Heart left ventricle (tissue), 16 donors: ENCODE results near the gene JPH2. TPM values are rescaled to one million over a fixed set of nuclear protein-coding genes. Genes with fewer than 3 reads are reported as not detected.

Experiments used
- ATAC-seq, 4 donors: fragments of 200-7000 bp; cut with Tn5 transposase; one replicate each; pipeline ENCODE4 v1.9.1; 2020 to 2022; ENCODE audit warnings: moderate library complexity in 4 of 4, mild to moderate bottlenecking in 3 of 4, moderate number of reproducible peaks in 1 of 4
- DNase-seq, 5 donors: peaks; one replicate each; pipeline ENCODE4 v3.0.0-alpha.2; 2020
- H3K27ac ChIP-seq, 12 donors: fragments of 200-600 bp; sonication (generic) in 4 of 12; one replicate each; pipeline versions ENCODE4 v1.5.0 to v1.8.0; 2016 to 2022; ENCODE audit warnings: mild to moderate bottlenecking in 2 of 12
- H3K27me3 ChIP-seq, 9 donors: fragments of 200-600 bp; sonication (generic) in 2 of 9; one replicate each; pipeline versions ENCODE4 v1.5.1 to v1.8.0; 2016 to 2022; ENCODE audit warnings: mild to moderate bottlenecking in 3 of 9
- H3K36me3 ChIP-seq, 9 donors: fragments of 200-600 bp; sonication (generic) in 2 of 9; one replicate each; pipeline versions ENCODE4 v1.5.0 to v1.8.0; 2018 to 2022; ENCODE audit warnings: mild to moderate bottlenecking in 2 of 9
- H3K4me1 ChIP-seq, 12 donors: fragments of 200-600 bp; sonication (generic) in 4 of 12; one replicate each; pipeline versions ENCODE4 v1.5.0 to v1.8.0; 2016 to 2022; ENCODE audit warnings: mild to moderate bottlenecking in 3 of 12
- H3K4me3 ChIP-seq, 12 donors: fragments of 200-600 bp; sonication (generic) in 4 of 12; one replicate each; pipeline versions ENCODE4 v1.5.0 to v1.8.0; 2017 to 2022; ENCODE audit warnings: mild to moderate bottlenecking in 9 of 12, moderate library complexity in 4 of 12
- H3K9me3 ChIP-seq, 12 donors: fragments of 200-600 bp; sonication (generic) in 4 of 12; one replicate each; pipeline versions ENCODE4 v1.5.0 to v1.8.0; 2016 to 2022; ENCODE audit warnings: mild to moderate bottlenecking in 1 of 12
- POLR2A ChIP-seq, 2 donors: fragments of 450-650 bp; IDR thresholded peaks; one replicate each; pipeline ENCODE4 v1.6.1; 2017; ENCODE audit warnings: antibody characterized with exemption in 2 of 2, mild to moderate bottlenecking in 2 of 2, moderate library complexity in 2 of 2
- WGBS, 4 donors: extraction: QIAGEN DNeasy Blood & Tissue Kit in 2 of 4; methylation state at CpG; one replicate each; pipeline versions ENCODE4 v1.1.5 to v1.1.7; 2013 to 2018; 5-methylcytosine and 5-hydroxymethylcytosine counted together
- intact Hi-C, 10 donors: fragments of 100-400 bp; cut with DNase I; formaldehyde crosslinking; loops; one replicate each; pipeline versions ENCODE4 v1.11.1 to v1.14.2; 2022
- polyA plus RNA-seq, 2 donors: library from polyadenylated mRNA; stranded (reverse); fragments of 200-250 nt; gene quantifications; one replicate each; pipeline ENCODE4 v1.2.3, GENCODE V29; 2013
- total RNA-seq, 9 donors: library from RNA; depleted of rRNA in 2 of 9; stranded (reverse); fragments of >200 nt in 2 of 9; fragmentation: NEBNext Ultra II Directional in 3 of 9; extraction: Animal tissue kit (Norgen Biotek cat#: 25700) in 3 of 9; gene quantifications; one replicate each; pipeline versions ENCODE4 v1.1.0 to v1.2.4, GENCODE V29; 2016 to 2023
- TF ChIP-seq, protein P1 (sequence below), 12 donors: fragments of 200-600 bp; sonication (generic) in 4 of 12; IDR thresholded peaks; one replicate each; pipeline versions ENCODE4 v1.5.0 to v1.8.0; 2018 to 2022; ENCODE audit warnings: antibody characterized with exemption in 12 of 12, mild to moderate bottlenecking in 5 of 12
- donor health status: ischemic (EF 13 %, LVEDD 7.1; RV severe dilation, severe dysfunction).
- donor health status: healthy with polysubstance abuse.
- donor health status: DM: no; HTN: yes; CAD: no.
- donor health status: DM: no; HTN: no; CAD: no.
- donor health status: ischemic (EF 25% LVEDD 6.9; RV normal size, moderate dysfunction).
- donor health status: ischemic (EF 25% LVEDD 5.7; RV mildly dilated, moderate dysfunction).
- donor health status: healthy.
- donor health status: DM: yes; HTN: yes; CAD: no.
- donor health status: ischemic (EF 35%, LVEDD 5.7; RV mildly dilated, moderate dysfunction).
- donor health status: nonischemic (EF 11% LVEDD 7.7; RV severe dilation, severe dysfunction).
- donor health status: DM: yes; HTN: yes; CAD: no.
- donor health status: PGD.
- donor health status: ischemic (EF 29% LVEDD 5.4; RV normal size, mild dysfunction).
- donor health status: nonischemic (EF 23%, LVEDD 6.1; RV moderate dilation, normal function).

Gene JPH2
- total and polyA plus RNA-seq, 11 donors = 99.5 to 219 (median 155) TPM

DNA sequence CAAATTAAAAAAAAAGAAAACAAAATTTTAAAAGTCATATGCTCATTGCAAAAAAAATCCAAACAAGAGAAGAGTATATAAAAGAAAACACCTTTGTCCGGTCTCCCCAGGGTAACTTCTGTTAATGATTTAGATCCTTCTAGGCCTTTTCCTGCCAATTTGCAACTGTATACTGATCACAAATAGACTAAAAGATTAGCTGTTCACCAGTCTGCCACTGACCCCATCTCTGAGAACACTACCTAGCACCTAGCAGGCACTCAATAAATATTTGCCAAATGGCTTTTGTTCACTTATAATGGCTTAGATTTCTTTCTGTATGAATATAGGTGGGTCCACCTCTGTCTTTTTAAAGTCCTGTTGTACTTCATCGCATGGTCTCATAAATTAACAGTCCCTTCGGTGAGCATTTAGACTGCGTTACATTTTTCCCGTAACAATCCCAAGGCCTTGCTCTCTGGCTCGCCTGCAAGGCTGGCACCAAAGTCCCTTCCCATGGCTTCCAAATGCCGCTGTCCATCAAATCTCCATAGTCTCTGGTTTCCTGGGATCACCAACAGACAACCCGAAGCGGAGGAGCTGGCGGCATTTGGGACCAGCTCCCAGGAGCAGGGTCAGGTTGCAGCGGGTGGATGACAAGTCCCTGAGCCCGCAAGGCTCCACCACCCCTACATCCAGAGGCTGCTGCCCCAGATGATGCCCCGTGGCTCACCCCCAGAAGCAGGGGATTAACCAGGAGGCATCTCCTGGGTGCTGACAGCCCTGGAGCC, 11.8 kb downstream of the JPH2 start:
- Histone ChIP-seq H3K4me1 (peaks cover 0 to 86% (median 44%) of the 10 kb centered on the region in 12 donors), H3K36me3 (peaks cover 0 to 2% (median 0%) of the 10 kb centered on the region in 9 donors), H3K4me3 (no peak overlapping the region), H3K27me3 (peaks cover 0 to 3% (median 0%) of the 10 kb centered on the region in 9 donors), H3K27ac (peak overlapping the region in 9 of 12 donors; percentile 35 to 95 (median 64)), H3K9me3 (no peaks in the 10 kb centered on the region)
- 58 to 70% (median 65%) methylated on average over 13 of the region's 13 CpGs for WGBS, 4 donors
- no peak for TF ChIP-seq POLR2A (IDR thresholded peaks at IDR 0.05)
- TF ChIP-seq, protein P1, sequence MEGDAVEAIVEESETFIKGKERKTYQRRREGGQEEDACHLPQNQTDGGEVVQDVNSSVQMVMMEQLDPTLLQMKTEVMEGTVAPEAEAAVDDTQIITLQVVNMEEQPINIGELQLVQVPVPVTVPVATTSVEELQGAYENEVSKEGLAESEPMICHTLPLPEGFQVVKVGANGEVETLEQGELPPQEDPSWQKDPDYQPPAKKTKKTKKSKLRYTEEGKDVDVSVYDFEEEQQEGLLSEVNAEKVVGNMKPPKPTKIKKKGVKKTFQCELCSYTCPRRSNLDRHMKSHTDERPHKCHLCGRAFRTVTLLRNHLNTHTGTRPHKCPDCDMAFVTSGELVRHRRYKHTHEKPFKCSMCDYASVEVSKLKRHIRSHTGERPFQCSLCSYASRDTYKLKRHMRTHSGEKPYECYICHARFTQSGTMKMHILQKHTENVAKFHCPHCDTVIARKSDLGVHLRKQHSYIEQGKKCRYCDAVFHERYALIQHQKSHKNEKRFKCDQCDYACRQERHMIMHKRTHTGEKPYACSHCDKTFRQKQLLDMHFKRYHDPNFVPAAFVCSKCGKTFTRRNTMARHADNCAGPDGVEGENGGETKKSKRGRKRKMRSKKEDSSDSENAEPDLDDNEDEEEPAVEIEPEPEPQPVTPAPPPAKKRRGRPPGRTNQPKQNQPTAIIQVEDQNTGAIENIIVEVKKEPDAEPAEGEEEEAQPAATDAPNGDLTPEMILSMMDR (IDR thresholded peaks at IDR 0.05) = no peak
- DNase-seq (peak in 2 of 5 donors; percentile 33 to 37), ATAC-seq (peak; percentile 13 to 45 (median 36))
- intact Hi-C loops = no loop called here

DNA sequence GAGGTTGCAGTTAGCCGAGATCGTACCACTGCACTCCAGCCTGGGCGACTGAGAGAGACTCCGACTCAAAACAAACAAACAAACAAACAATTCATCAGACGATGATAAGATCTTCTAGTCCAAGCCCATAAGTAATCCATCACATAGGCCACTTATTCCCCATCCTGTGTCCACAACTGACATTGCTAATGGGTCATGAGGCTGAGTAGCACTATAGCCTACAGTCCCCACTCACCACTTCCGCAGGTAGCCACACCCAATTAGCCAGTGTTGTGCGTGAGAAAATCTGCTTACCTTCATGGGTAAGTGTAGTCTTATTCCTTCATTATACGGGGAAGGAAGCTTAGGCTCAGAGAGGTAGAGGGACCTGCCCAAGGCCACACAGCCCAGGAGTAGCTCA, 13.1 kb downstream of the JPH2 start:
- Histone ChIP-seq H3K27ac (peak overlapping the region in 5 of 12 donors; percentile 16 to 95 (median 33)), H3K36me3 (peaks cover 0 to 2% (median 0%) of the 10 kb centered on the region in 9 donors), H3K4me3 (no peak overlapping the region), H3K4me1 (peaks cover 0 to 84% (median 46%) of the 10 kb centered on the region in 12 donors), H3K9me3 (no peaks in the 10 kb centered on the region), H3K27me3 (peaks cover 0 to 3% (median 0%) of the 10 kb centered on the region in 9 donors)
- TF ChIP-seq, protein P1 (IDR thresholded peaks at IDR 0.05) = no peak
- no peak for TF ChIP-seq POLR2A (IDR thresholded peaks at IDR 0.05)
- DNase-seq = no peak
- WGBS, 4 donors = 69 to 85% (median 79%) methylated on average over 6 to 8 of the region's 8 CpGs
- no peak for ATAC-seq
- intact Hi-C loops = no loop called here

DNA sequence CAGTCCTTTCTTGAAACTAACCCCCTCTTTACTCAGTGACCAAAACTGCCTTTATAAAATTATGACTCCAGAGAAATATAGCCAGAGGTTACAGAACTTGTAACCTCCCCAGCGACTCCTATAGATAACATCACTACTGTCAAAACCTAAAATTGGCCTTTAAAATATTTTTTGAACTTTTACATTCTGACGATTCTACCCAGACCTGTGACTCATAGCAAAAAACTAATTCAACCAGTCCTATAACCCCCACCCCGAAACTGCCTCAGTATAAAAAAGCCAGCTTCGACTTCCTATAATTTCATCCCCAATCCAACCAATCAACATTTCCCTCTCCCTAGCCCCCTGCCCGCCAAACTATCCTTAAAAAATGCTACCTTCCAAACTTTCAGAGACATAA, 13.9 kb downstream of the JPH2 start:
- H3K9me3 ChIP-seq = no peaks in the 10 kb centered on the region
- WGBS, 4 donors = 63 to 72% (median 67%) methylated on average over 5 of the region's 5 CpGs
- ATAC-seq (no peak), DNase-seq (no peak)
- intact Hi-C loops = no loop called here
- TF ChIP-seq, protein P1 (IDR thresholded peaks at IDR 0.05) = no peak
- no peak for TF ChIP-seq POLR2A (IDR thresholded peaks at IDR 0.05)
- no peak overlapping the region for H3K4me3 ChIP-seq
- H3K27me3 ChIP-seq = peaks cover 0 to 2% (median 0%) of the 10 kb centered on the region in 9 donors
- H3K36me3 ChIP-seq = peaks cover 0 to 2% (median 0%) of the 10 kb centered on the region in 9 donors
- peak overlapping the region in 6 of 12 donors; percentile 13 to 95 (median 30) for H3K27ac ChIP-seq
- peaks cover 0 to 83% (median 45%) of the 10 kb centered on the region in 12 donors for H3K4me1 ChIP-seq

DNA sequence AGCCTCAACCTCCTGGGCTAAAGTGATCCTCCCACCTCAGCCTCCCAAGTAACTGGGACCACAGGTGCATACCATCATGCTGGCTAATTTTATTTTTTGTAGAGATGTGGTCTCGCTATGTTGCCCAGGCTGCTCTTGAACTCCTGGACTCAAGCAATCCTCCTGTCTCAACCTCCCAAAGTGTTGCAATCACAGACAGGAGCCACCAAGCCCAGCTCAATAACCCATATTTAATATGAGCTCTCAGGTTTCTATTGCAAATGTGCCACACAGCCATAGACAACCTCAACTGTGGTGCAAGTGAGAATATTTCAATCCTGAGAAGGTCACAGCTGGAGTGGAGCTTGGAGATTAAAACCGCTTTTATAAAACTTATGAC, 14.4 kb downstream of the JPH2 start:
- Histone ChIP-seq H3K27ac (peak overlapping the region in 4 of 12 donors; percentile 10 to 94 (median 34)), H3K4me3 (no peak overlapping the region), H3K27me3 (no peaks in the 10 kb centered on the region), H3K9me3 (no peaks in the 10 kb centered on the region), H3K4me1 (peaks cover 0 to 85% (median 43%) of the 10 kb centered on the region in 12 donors), H3K36me3 (peaks cover 0 to 2% (median 0%) of the 10 kb centered on the region in 9 donors)
- ATAC-seq = no peak
- no peak for TF ChIP-seq POLR2A (IDR thresholded peaks at IDR 0.05)
- TF ChIP-seq, protein P1 (IDR thresholded peaks at IDR 0.05) = no peak
- DNase-seq = no peak
- WGBS, 4 donors = 80 to 91% (median 85%) methylated on average over 2 of the region's 2 CpGs
- intact Hi-C loops = no loop called here
